Epithelial cell of proximal tubule (primary cell): ENCODE data around the gene CFAP91. TPM values are rescaled to one million over a fixed set of nuclear protein-coding genes. Genes with fewer than 3 reads are reported as not detected.

ENCODE experiments used
- DNase-seq: peaks from one replicate; pipeline ENCODE4 v3.0.0-alpha.2; 2011; ENCODE audit warnings: low read depth
- H3K4me3 ChIP-seq: 2 replicates; pipeline ENCODE4 v1.5.1; 2011; ENCODE audit warnings: low read depth, mild to moderate bottlenecking, low read length
- CTCF ChIP-seq: conservative IDR thresholded peaks from 2 replicates; pipeline ENCODE4 v1.5.1; 2012; ENCODE audit warnings: low read depth, mild to moderate bottlenecking, low read length
- total RNA-seq: library from RNA; depleted of rRNA; stranded (reverse); fragments of >200 nt; gene quantifications from 2 replicates; pipeline ENCODE4 v1.2.3, GENCODE V29; 2015

The CFAP91 gene
- total RNA-seq, 1 donor from 2014 or later = 2.2 TPM

DNA sequence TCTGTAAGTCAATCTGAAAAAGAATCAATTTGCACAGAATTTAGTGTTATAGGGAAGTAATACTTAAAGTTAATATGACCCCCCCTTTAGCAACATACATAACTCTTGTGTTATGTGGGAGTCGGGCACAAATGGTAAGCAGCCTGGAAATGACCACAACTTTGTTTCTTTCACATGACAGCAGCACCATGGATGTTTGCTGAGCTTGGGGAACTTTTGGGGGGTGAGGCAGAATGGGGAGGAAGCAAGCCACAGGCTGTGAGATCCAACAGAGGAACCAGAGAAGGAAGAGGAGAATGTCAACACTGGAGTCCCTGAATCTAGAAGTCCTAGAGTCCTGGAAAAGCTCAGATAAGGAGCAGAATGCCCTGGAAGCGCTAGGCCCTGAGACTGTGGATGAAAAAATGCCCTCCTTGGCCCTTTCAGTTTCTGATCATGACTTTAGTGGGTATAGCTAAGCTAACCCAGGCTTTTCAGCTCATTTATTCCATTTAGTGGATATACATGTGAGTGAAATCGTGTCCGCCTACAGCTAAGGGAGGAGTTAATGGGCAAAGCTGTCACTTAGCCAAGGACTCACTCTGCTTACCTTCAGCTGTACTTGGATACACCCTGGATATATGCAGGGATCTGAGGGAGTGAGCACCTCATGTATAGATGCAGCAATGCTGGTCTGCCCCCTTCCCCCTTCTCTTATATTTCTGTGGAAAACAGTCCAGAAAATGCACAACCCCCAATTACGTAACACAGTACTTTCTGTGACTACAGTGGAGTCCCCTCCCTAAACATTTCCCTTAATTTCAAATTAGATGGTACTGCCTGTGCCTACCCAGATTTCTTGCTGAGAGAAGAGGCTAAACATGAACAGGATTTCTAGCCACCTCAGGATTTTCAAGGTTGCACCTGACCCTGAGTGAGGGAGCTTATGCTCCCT, 39.1 kb downstream of the CFAP91 start:
- no peak for TF ChIP-seq CTCF
- DNase-seq = no peak
- no peak overlapping the region for H3K4me3 ChIP-seq

DNA sequence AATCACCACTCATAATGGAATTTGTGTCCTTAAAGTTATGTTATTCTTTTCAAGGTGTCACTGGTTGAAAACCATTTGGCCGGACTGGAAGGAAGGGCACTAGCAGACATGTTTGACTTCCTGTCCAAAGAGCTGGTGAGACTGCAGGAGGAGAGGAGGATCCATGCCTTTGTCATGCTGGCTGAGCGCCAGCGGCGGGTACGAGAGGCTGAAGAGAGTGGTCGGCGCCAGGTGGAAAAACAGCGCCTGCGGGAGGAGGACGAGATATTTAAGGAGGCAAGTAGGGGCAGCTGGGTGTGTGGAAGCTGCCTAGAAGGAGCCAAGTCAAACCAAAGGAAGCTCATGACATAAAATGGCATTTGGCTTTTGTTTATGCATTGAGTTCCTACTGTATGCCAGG, 41.1 kb downstream of the CFAP91 start:
- H3K4me3 ChIP-seq = no peak overlapping the region
- DNase-seq = no peak
- no peak for TF ChIP-seq CTCF

GRCh38 chr3:119745942-119746341, 43.1 kb downstream of the CFAP91 start:
- DNase-seq = no peak
- H3K4me3 ChIP-seq = no peak overlapping the region
- no peak for TF ChIP-seq CTCF

DNA sequence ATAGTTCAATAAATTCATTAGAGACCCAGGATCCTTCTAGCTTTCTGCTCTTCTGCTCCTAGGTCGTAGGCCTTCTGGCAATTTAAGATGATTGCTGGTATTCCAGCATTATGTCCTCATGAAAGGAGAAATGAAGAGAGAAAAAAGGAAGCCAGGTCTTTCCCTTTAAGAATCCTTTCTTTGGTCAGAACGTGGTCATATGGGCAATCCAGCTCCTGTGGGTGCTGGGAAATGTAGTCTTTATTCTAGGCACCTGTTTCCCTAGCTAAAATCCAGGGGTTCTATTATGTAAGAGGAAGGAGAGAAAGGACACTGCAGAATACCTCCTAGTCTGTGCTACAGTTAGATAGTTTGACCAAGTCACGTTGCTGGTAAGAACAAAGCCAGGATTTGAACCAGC, 43.6 kb downstream of the CFAP91 start:
- DNase-seq = no peak
- H3K4me3 ChIP-seq = no peak overlapping the region
- TF ChIP-seq CTCF = no peak

- H3K4me3 ChIP-seq = no peak overlapping the region
- DNase-seq = no peak
- TF ChIP-seq CTCF = no peak
Observed at GRCh38 chr3:119747357-119747756, 44.5 kb downstream of the CFAP91 start.

GRCh38 chr3:119748991-119749390, 46.2 kb downstream of the CFAP91 start:
- DNase-seq = no peak
- no peak for TF ChIP-seq CTCF
- H3K4me3 ChIP-seq = no peak overlapping the region

DNA sequence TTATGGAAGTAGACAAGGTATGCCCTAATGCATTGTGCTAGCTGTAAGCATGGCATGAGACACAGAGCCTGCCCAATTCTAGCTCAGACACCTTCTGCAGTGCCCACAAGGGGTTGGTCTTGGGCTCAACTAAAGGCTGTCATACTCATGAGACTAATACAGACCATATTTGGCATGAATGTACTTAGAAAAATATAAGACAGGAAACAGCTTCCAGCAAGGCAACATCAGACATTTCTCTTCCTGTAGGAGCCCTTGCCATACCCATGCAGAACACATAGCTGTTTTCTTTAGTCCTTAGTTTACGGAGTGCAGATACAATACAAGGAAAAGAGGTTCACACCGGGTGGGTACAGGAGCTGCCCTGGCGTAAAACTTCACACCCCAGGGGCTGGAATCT, 48.6 kb downstream of the CFAP91 start:
- TF ChIP-seq CTCF = no peak
- DNase-seq = no peak
- no peak overlapping the region for H3K4me3 ChIP-seq
